GM12892 (cell line): Measurements from ENCODE around the gene C16orf89.

Source experiments
- POLR2A ChIP-seq: IDR thresholded peaks from 2 replicates; pipeline ENCODE4 v1.6.1; 2011; ENCODE audit warnings: low read depth, low read length, control low read depth
- POLR2AphosphoS5 ChIP-seq: IDR thresholded peaks from 2 replicates; pipeline ENCODE4 v1.6.1; 2011; ENCODE audit warnings: low read depth, low read length, control low read depth
- TAF1 ChIP-seq: IDR thresholded peaks from 2 replicates; pipeline ENCODE4 v1.6.1; 2011; ENCODE audit warnings: low read depth, mild to moderate bottlenecking, control low read depth, low read length, borderline replicate concordance

- no peak for TF ChIP-seq POLR2A
- no peak for TF ChIP-seq TAF1
- no peak for TF ChIP-seq POLR2AphosphoS5
These were observed 33.0 kb downstream of the C16orf89 start for GRCh38 chr16:5032748-5033167.
